ENCODE data around the gene ADAMTSL4.

DNA sequence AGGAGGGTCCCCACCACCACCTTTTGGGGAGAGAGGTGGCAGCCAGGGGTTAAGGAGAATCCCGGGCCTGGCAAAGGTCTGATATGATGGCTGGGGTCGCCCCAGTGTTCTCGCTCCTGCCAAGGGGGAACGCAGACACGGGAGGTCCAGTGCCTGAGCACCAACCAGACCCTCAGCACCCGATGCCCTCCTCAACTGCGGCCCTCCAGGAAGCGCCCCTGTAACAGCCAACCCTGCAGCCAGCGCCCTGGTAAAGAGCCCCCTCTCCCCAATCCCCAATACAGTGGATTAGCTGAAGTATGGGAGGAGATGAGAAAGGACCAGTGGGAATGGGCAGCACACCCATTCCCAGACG, 10.4 kb downstream of the ADAMTSL4 start:
- TF ChIP-seq, protein P1, sequence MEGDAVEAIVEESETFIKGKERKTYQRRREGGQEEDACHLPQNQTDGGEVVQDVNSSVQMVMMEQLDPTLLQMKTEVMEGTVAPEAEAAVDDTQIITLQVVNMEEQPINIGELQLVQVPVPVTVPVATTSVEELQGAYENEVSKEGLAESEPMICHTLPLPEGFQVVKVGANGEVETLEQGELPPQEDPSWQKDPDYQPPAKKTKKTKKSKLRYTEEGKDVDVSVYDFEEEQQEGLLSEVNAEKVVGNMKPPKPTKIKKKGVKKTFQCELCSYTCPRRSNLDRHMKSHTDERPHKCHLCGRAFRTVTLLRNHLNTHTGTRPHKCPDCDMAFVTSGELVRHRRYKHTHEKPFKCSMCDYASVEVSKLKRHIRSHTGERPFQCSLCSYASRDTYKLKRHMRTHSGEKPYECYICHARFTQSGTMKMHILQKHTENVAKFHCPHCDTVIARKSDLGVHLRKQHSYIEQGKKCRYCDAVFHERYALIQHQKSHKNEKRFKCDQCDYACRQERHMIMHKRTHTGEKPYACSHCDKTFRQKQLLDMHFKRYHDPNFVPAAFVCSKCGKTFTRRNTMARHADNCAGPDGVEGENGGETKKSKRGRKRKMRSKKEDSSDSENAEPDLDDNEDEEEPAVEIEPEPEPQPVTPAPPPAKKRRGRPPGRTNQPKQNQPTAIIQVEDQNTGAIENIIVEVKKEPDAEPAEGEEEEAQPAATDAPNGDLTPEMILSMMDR (conservative IDR thresholded peaks at IDR 0.05; ENCODE audit: low read depth, low read length): no peak
- TF ChIP-seq EZH2 (IDR thresholded peaks at IDR 0.05; ENCODE audit: low read length, unreplicated experiment) (no peak), EZH2phosphoT487 (IDR thresholded peaks at IDR 0.05; ENCODE audit: borderline replicate concordance, low read length) (no peak)

Measured in PC-3 (cell line).